Hematopoietic multipotent progenitor cell (in vitro differentiated cells): ENCODE results near the gene CLIC4. TPM values are rescaled to one million over a fixed set of nuclear protein-coding genes. Genes with fewer than 3 reads are reported as not detected.
A peak's percentile ranks its signal among the peaks of the same experiment; 100 is the strongest.

Experiments
- DNase-seq, 3 donors: peaks; one replicate each; pipeline ENCODE4 v3.0.0-alpha.2; 2011 to 2015; ENCODE audit warnings: low read depth in 2 of 3, low spot score in 2 of 3
- total RNA-seq: library from RNA; depleted of rRNA; stranded (reverse); fragments of >200 nt; gene quantifications from one replicate; pipeline ENCODE4 v1.2.3, GENCODE V29; 2012

Gene CLIC4
- total RNA-seq, 1 donor: 16.4 TPM

GRCh38 chr1:24853649-24854048, 108.4 kb downstream of the CLIC4 start:
- DNase-seq: no peak

- no peak for DNase-seq
These were observed 110.2 kb downstream of the CLIC4 start for GRCh38 chr1:24855474-24855873.

DNA sequence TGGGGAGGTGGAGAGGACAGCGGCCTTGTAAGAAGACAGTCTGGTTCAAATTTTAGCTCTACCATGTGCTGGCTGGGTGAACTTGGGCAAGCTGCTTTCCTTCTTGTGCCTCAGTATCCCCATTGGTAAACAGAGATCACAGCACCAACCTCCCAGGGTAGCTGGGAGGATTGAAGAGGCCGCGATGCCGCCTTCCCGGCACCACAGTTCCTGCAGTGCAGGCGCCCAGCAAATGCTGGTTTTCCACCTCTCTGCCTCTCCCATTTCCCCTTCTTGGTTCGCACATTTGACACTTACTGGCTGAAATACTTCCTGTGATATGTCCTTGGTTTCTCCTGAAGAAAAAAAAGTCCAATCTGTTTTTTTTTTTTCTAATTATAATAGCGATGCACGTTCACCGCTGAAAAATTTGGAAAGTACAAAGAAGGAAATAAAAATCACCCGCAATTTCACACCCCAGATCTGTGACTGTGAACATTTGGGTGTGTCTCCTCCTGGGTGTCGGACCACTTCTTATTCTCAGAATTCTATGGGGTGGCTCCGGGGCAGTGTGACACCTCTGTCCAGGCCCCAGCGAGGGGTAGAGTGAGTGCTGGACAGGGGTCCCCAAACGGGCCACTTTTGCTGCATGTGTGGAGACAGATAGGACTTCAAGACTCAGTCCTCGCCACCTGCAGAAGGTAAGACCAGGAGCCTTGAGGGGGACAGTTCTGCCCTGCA, 111.7 kb downstream of the CLIC4 start:
- DNase-seq: no peak

GRCh38 chr1:24857507-24858133, 112.4 kb downstream of the CLIC4 start:
- no peak for DNase-seq

GRCh38 chr1:24858277-24858676, 113.0 kb downstream of the CLIC4 start:
- DNase-seq: peak in 1 of 3 donors; percentile 39

GRCh38 chr1:24859063-24860010, 114.1 kb downstream of the CLIC4 start:
- DNase-seq: no peak

GRCh38 chr1:24860841-24861240, 115.6 kb downstream of the CLIC4 start:
- no peak for DNase-seq

DNA sequence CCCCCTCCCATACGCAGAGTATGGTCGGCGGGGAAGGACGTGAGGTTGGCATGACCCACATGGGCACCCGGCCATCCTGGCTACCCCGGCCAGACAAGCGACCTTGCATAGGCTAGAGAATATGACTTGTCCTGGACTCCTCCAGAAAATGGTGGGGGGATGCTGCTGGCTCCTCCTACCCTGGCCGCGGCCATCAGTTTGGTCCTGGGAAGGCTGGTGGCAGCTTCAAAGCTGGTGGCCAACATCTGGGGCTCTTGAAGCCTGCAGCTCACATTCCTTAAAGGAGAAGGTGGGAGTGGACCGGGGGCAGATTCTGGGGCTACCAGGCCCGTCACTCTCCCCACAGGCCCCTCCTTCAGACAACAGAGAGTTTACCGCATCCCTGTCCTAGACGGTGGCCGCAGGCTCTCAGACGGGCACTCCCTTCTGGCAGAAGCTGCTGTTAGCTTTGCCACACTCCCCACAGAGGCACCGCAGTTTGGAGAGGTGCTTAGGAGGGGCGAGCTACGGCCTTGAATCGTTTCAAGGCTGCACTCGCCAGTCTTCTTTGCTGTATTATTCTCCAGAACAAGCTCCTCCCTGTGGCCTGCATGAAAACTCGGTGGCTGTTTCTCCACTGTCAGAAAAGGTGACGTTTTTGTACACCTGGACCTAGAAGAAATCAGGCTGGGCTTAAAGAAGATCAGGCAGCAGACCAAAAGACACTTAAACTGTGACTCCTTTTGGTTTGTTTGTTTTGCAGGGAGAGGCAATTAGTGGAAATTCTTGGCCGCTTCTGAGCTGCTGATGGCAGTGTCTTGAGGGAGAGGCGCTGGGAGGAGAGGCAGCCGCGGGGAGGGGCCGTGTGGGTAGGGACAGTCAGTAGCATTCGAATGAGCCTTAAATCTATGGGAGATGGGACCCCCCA, 116.8 kb downstream of the CLIC4 start:
- DNase-seq: no peak

DNA sequence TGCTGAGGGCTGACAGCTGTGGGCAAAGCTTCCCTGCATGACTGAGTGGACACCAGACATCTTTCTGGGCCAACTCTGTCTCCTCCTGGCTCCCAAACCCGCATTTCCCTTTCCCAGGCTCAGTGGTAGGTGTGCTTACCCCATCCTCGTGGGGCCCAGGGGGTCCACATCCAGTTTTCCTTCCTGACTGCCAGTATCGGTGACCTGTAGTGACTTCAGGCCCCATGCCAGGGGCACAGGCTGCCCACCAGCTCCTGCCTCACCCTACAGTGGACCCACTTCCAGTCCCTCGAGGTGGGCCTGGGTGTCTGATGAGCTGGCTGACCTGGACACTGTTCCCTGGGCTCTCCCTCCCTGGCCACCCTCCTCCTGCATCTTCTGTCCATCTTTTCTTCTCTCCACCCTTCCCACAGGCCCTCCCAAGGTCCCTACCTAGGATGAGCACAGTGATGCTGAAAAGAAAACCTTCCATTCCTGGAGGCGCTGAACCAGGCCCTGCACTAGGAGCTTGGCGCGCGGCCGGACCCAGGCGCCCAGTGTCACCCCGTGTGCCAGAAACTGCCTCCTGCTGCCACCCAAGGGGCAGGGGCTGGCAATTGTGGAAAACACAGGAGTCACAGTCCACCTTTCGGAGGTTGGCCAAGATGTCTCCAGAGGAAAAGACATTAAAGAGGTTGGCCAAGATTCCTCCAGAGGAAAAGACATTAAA, 117.7 kb downstream of the CLIC4 start:
- DNase-seq: no peak

GRCh38 chr1:24864370-24864777, 119.1 kb downstream of the CLIC4 start:
- DNase-seq: peak in 1 of 3 donors; percentile 55

DNA sequence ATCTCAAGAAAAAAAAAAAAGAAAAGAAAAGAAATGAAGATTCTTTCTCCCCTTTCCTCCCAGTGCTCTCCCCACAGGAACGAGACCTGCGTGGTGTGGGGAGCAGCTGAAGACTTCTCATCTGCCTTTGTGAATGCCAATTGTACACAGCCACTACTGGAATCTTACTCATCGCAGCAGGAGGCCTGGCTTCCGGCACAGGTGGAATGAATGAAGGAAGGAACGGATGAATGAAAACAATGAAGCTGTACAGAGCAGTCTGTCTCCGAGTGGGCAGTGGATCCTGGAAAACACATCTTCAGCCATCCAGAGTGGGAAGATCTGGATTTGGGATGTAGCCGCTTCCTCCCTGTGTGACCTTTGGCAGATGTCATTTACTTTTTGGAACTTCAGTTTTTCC, 119.9 kb downstream of the CLIC4 start:
- DNase-seq: no peak

DNA sequence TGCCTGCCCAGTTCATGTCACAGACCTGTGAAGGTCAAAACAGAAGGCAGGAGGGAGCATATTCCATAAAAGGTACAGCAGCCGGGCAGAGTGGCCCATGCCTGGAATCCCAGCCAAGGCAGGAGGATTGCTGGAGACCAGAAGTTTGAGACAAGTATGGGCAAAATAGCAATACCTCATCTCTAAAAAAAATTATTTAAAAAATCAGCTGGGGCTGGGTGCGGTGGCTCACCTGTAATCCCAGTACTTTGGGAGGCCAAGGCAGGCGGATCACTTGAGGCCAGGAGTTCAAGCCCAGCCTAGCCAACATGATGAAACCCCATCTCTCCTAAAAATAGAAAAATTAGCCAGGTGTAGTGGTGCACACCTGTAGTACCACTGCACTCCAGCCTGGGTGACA, 120.3 kb downstream of the CLIC4 start:
- no peak for DNase-seq

GRCh38 chr1:24866211-24867083, 121.2 kb downstream of the CLIC4 start:
- no peak for DNase-seq

- DNase-seq: no peak
These were observed 122.0 kb downstream of the CLIC4 start for GRCh38 chr1:24867084-24867870.

- DNase-seq: no peak
These were observed 123.0 kb downstream of the CLIC4 start for GRCh38 chr1:24868016-24868875.

- peak in 1 of 3 donors; percentile 53 for DNase-seq
These were observed 125.4 kb downstream of the CLIC4 start for GRCh38 chr1:24870551-24871195.
